Neural progenitor cell (in vitro differentiated cells): ENCODE results near the gene PANK2.

Source experiments
- EZH2 ChIP-seq: fragments of 200-600 bp; sonication (generic); IDR thresholded peaks from 2 replicates; pipeline ENCODE4 v1.6.1; 2017; ENCODE audit warnings: antibody characterized with exemption, mild to moderate bottlenecking, moderate library complexity
- TF ChIP-seq, protein P1 (sequence below): fragments of 200-600 bp; sonication (generic); IDR thresholded peaks from 2 replicates; pipeline ENCODE4 v1.5.1; 2017; ENCODE audit warnings: antibody characterized with exemption, mild to moderate bottlenecking

- TF ChIP-seq, protein P1, sequence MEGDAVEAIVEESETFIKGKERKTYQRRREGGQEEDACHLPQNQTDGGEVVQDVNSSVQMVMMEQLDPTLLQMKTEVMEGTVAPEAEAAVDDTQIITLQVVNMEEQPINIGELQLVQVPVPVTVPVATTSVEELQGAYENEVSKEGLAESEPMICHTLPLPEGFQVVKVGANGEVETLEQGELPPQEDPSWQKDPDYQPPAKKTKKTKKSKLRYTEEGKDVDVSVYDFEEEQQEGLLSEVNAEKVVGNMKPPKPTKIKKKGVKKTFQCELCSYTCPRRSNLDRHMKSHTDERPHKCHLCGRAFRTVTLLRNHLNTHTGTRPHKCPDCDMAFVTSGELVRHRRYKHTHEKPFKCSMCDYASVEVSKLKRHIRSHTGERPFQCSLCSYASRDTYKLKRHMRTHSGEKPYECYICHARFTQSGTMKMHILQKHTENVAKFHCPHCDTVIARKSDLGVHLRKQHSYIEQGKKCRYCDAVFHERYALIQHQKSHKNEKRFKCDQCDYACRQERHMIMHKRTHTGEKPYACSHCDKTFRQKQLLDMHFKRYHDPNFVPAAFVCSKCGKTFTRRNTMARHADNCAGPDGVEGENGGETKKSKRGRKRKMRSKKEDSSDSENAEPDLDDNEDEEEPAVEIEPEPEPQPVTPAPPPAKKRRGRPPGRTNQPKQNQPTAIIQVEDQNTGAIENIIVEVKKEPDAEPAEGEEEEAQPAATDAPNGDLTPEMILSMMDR: no peak
- no peak for TF ChIP-seq EZH2
Observed at GRCh38 chr20:3923818-3924217, 34.6 kb downstream of the PANK2 start.
